Germinal center (tissue), 1 donor: ENCODE data around the gene MN1.
"Not testable (repeated sequence)": the region's sequence is repeated elsewhere in the genome, so short reads cannot be mapped to it uniquely, and the experiment has no call there.

Experiments used
- DNase-seq: peaks from one replicate; pipeline ENCODE4 v3.0.0; 2012; ENCODE audit warnings: mixed read lengths, low spot score

The MN1 gene

DNA sequence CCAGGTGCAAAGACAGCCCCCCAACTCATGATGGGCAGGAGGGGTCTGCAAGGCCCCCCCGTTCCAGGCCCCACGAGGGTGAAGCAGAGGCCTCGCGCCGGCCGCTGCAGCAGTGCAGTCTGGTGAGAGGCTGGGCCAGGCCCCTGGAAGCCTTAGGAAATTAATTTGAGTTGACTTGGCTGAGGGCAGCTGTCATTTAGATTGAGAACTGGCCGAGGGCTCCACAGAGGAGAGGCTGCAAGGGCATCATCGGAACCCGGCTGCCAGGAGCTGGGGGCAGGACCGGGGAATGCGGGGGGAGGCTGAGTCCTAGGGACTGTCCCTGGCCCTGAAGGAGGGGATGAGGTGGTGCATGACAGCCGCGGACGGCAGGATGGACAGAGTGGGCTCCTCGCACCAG lies 39.9 kb downstream of the MN1 start:
- no peak for DNase-seq

DNA sequence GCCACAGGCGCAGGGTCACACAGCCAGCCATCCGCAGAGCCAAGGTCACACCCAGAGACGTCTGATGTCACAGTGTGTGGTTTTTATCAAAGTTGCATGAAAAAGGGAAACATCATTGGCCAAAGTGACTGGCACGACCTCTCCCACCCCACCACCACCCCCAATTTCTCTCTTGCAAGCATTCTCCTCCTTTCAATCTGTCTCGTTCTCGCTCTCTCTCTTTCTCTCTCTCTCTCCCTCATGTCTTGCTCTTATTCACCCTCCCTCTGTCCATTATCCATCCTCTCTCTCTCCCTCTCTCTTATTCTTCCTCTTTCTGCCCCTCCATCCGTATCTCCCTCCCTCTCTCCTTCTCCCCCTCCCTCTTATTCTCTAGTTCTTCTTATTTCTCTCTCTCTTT lies 40.6 kb downstream of the MN1 start:
- no peak for DNase-seq

DNA sequence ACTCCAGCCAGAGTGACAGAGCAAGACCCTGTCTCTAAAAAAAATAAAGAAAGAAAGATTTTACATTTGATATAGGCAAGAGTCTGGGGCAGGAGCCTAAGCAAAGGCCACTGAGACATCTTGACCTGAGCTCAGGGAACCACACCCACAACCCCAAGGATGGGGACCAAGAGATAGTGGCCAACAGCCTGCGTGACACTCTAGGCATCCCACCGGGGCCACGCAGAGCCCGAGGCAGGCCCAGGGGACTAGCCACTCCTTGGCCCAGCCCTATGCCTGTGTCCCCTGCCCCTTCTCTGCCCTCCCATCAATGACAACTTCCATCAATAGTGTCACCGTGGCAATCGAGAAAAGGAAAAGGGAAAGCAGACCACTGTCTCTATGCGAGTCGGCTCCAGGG lies 41.1 kb downstream of the MN1 start:
- no peak for DNase-seq

DNA sequence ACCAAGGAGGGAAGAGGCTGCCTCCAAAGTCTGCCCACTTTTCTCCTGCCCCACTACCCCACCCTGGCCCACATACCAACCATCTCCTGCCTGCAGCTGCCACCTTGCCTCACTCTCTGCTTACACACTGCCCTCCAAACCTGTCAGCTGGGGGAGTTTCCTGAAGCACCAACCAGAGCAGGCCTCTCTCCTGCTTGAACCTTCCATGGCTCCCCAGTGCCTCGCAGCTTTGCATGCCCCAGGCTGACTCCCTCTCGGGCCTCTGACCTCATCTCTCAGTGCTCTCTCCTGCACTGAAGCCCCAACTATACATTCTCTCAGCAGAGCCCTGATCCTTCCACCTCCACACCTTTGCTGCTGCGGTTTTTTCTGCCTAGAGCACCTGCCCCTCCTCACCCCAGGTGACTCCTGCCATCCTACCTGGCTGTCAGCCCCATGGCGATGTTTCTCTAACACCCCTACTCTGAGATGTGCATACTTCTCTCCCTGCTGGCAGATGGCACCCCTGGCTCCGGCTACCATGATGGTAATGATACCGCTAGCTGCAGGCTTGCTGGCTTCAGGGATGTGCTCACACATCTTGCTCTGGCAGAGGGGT lies 43.5 kb downstream of the MN1 start:
- no peak for DNase-seq

DNA sequence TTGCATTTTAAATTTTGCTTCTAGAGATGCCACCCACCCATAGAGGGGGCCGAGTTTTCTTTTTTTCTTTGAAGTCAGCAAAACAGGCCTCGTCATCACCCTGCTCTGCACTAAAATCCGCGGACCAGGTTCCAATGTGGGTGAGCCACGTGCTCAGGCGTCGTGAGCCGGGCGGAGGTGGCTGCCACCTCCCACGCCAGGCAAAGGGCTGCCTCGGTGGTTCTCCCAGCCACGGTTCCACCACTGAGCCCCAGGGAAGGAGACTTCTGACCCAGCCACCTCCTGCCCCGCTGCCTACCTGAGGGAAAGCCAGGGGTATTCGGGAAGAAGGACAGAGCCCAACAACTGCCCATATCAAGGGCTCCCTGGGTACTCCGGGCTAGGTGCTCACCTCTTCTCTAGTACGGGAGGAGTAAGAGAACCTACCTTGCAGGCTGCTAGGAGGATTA lies 45.3 kb downstream of the MN1 start:
- DNase-seq, result no peak

DNA sequence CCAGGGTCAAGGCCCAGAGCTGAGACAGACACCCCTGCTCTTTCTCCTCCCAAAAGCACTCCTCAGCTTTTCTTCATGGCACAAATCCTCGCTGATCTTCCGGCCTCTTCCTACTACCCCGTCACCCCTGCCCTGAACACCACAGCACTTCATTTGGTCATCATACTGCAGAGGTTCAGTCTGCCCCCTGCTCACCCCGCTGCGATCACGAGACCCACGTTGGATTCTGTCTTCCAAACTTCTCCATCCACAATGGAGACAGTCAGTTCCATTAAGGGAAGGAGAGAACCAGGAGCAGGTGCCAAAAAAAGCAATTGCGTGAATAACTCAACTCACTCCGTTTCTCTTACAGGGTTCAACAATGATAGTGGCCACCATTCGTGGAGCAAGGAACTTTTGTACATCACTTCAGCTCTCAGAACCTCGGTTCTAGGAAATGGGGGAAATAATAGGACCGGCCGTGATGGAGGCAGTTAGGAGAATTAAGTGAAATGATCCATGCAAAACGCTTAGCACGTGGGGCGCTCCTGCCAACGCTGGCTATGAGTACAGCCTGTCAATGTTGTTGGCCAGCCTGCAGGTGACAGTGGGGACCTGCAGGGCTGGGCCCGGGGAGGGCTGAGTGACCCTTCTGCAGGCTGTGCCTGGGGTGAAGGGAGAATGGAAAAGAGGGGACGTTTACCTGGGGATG lies 45.9 kb downstream of the MN1 start:
- DNase-seq, result no peak

DNA sequence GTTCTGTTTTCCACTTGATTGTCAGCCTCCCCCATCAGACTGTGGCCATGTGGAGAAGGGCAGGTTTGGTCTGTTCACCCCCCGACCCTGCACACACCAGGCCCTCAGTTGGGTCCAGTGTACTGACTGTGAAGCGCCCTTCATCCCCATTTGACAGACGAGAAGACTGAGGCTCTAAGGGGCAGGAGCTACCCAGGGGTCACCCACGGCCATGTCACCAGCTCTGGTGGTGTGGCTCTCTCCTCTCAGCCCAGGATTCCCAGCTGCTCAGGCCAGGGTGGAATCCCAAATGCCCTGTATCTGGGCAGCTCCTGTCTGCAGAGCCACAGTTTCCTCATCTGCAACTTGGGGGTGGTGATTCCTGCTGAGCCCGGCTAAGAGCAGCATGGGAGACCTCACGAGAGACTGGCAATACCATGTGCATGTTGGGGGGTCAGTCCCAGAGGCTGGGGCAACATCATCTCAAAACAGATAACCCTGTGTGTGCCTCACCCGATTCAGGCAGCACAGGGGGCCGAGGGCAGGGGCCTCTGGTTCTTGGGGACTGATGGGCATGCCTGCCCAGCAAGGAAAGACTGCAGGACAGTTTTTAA lies 46.6 kb downstream of the MN1 start:
- DNase-seq, result no peak

DNA sequence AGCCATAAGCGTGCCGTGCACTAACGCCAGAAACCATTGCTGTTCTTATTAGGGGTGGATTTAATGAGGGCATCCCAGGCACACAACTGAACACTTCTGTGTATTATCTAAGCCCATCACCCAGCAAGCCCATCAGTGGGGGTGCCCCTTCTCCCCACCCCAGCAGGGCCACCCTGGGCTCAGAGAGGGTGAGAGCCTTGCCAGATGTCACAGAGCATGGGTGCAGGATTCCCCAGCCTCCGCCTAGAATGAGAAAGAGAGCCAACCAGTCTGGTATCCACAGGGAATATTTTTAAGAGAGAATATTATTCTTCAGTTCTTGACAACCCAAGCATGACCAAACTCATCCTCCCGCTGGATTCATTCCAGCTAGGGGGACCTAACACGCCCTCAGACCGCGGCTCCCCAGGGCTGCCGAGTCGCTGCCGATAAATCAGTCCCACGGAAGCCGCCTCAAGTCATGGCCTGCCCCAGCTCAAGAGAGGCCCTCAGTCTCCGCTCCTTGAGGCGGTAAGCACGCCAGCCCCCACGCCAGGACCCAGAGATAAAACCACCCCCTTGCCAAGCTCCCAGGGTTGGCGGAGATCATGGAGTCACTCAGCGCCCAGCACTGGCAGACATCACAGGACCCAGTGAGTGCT lies 47.2 kb downstream of the MN1 start:
- DNase-seq, result no peak

DNA sequence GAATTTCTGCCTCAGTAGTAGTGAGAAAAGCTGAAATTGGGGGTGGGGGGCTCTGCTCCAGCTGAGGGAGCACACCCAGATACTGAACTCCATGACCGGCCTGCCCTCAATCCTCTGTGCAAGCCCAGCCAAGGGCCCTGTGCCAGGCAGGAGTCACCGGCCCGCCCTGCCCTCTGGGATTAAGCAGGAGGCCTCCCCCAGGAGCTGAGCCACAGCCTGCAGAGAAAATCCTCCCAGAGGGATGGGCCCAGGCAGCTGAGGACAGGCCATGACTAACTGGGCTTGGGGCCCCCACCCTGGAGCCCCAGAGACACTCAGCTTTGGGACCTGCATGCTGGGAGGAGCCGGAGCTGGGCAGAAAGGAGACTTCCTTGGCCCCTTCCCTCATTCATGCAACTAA lies 48.8 kb downstream of the MN1 start:
- DNase-seq, result no peak

DNA sequence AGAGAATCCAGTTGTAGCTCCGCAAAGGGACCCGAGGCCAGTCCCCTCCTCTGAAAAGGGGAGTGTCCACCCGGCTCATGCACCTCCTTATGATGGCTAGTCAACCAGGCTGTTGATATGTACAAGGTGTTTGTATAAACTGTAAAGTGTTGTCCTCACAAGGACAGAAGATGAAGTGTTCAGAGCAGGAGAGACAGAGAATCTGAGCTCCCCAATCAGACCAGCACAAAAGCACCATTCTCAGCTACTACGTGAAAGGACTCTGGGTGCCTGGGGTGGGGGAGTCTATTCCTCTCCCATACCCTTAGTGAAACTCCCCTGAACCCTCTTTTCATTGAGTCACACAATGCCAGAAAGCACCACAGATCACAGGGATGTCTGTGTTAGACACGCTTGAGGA lies 49.4 kb downstream of the MN1 start:
- DNase-seq, result no peak

DNA sequence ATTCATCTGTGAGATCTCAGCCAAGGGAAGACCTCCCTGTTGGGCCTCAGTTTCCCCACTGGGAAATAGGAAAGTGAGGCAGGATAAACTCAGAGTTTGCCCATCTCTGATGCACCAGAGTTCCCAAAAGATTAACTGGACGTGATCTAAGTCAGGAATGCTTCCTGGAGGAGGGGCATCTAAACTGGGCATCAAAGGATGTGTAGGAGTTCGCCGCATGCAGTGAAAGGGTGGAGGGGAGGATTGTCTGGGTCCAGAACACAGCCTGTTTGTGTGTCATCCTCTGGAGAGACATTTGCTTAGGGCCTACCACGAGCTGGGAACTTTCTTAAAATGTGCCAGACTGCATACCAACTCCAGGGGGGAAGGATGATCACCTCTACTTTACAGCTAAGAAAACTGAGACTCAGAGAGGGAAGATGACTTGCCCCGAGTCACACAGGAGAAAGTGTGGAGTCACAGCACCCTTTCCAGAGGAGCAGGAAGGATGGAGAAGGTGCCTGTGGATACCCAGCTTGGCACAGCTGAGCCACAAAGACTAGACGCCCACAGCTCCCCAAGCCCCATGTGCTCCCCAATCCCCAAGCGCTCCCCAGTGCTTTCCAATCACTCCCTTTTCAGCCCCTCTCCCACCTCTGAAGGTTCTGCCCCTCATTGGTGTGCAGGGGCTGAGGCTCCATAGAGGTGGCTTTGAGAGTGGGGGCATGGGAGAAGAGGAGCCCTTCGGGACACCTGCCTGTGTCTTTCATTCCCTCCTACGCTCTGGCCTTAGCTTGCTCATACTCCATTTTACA lies 50.1 kb downstream of the MN1 start:
- DNase-seq, result no peak

DNA sequence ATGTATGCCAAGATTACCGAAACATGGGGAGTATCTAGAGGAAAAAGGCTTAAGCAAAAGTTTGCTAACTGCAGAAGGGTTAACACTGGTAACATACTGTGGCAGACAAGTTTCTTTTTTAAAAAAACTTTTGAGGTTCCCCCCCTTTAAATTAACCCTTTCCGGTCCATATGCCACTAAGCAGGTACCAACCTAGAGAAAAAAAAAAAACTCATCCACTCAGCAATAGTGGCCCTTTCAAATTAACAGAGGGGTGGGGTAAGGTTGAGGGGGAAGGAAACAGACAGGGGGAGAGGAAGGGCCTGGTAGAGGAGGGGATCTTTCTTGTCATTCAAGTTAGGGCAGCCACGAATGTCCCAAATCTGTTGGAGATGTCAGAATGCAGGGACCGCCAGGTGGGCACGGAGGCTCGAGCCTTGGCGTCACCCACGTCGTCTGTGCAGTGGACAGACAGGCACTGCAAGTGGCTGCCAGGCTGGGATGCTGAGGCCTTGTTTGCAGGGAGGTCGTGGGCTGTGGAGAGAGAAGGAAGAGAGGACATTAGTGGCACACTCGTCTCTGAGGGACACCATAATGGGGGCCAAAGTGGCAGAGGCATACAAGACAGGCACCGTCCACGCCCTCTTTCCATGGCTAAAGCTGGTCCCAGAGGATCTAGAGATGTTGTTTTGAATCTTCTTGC lies 50.8 kb downstream of the MN1 start:
- DNase-seq, result no peak

DNA sequence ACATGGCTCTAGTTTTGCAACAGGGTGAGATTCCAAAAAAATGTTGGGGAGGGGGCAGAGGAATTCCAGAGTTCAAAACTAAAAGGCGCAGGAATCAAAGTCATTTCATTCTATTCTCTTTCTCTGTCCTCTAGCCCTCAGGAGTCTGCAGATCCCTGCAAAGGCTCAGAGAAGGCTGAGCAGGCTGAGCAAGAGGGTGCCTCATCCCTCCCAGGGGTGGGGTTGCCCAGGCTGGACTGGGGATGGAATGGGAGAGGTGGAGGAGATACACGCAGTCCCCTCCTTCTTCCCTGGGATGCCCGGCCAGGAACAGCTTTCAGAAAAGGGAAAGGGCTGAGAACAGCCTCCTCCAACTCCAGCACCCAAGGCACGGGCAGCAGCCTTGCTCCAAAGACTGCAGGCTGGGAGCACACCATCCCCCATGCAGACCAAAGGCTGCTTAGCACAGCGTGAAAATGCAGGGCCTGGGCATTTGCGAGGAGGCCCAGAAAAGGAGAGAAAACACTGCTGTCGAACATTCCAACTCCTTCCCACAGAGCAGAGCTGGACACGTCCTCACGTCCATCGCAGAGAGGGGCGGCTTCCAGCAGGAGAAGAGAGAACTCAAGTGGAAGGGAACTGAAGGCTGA lies 51.8 kb downstream of the MN1 start:
- no peak for DNase-seq

DNA sequence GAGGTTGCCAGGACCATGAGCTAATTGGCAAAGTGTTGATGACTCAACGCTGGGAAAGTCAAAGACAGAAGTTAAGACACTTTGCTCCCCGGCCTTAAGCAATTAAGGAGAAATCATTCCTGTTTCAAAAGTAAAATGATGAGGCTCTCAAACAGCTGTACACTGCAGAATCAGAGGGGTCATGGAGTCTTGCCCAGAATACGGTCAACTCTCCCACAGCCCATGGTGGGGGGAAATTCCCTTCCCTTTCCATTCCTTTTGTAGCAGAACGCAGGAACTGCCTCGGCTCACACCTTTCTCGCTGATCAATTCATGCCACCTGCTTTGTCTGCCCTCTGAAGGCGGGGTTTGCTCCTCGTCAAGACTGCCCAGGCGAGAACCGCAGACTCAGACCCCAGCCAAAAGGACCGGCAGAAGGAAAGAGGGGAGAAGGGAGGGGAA lies 52.8 kb downstream of the MN1 start:
- DNase-seq, result no peak

DNA sequence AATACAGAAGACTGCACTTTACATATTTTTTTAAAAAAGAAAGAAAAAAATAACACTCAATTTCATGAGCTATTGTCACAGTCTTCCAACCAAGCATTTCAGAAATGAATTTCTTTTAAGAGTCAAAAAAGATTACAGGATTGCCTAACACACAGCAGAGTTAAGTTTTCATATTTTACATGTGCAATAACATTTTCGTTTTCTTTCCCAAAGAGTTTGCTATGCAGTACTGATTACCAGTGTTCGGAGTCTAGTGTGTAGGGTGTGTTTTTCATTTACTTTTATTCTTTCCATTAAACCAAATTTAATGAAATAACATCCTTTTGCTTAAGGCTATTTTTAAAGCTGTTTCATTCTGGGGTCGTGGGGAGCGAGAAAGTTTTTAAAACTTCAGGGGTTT lies 53.2 kb downstream of the MN1 start:
- no peak for DNase-seq

DNA sequence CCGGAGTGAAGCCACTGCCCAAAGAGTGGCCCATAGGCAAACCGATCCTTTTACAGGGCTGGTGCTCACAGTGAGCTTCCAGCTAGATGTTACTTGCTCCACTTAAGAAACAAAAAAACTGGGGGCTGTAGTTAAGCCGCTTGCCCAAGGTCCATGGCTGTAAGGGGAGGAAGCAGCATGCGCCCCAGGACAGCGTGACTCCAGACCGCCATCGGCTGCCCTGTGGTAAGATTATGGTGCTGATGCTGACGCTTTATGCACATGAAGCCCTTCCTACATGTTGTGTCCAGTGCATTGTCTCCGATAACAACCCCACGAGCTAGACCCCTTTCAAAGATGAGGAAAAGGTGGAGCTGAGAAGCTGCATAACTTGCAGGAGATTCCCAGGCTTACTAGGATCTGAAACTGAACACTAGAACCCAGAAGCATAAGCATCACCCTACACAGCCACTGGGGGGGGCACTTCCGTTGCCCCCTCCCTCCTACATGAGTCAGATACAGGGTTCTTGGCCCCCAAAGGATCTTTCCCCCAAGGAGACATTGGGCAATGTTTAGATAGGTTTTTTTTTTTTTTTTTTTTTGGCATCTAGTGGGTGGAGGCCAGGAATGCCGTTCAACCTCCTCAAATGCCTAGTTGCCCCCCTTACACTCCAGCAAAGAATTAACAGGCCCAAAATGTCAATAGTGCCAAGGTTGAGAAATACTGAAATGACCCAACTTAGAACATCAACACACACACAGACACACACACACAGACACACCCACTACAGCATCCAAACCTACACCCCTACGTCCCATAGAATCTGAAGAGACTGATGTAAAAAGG lies 53.9 kb downstream of the MN1 start:
- DNase-seq, result no peak

DNA sequence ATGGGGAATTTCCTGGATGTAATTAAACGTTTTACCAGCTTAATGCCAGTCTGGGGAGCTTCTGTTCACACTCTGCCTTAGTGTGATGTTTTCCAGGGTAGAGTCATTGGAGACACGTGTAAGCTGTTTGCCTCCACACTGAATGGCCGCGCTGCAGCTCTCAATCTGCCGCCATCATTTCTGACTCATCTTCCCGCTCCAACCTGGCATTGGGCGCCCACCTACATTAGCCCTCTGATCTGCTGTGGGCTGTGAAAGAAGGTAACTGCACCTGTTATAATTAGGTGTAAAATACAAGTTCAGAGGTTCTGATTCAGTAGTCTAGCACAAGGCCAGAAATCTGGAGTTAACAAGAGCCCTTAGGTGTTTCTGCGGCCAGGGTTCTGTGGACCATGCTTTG lies 54.6 kb downstream of the MN1 start:
- no peak for DNase-seq

DNA sequence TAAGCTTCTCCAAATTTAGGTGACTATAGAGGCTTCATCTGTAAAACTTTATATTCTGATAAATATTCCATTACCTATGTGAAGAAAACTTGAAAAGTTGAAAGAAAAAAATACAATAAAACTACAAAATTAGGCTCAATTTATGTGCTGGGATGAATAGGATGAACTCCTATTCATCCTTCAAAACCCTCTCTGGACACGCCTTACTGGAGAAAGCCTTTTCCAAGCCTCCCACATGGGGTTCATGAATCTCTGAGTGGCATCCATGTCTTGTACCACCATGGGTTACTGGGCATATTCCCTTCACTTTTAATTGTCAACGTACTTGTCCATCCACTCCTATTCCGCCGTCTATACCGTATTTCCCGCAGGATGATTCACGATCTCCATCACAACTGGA lies 55.7 kb downstream of the MN1 start:
- DNase-seq, result no peak

DNA sequence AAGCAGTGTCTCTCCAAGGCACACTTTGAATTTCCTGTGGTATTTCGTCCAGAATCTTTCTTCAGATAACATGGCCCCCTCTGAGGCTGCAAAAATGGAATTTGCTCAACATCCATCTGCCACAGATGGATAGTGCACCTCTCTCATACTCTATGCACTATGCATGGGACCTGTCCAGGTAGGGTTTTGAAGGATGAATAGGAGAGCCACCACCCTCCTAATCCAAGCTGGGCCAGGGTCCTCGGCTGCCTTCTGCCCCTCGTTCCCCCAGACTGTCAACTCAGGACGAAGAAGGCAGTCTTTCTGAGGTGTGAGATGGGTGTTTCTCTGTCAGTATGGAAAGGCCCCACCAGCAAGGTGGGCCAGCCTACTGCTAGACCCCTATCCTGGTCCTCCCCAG lies 56.4 kb downstream of the MN1 start:
- no peak for DNase-seq

DNA sequence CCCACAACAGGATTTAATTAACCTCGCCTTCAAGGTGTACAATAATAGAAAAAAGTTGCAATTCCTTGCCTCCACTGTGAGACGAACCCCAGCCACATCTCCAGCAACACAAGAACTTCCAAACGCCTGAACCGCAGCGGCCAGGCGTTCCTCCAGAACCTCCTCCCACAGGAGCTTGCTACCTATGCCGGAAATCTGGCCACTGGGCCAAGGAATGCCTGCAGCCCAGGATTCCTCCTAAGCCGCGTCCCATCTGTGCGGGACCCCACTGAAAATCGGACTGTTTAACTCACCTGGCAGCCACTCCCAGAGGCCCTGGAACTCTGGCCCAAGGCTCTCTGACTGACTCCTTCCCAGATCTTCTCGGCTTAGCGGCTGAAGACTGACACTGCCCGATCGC lies 57.5 kb downstream of the MN1 start:
- DNase-seq, result not testable (repeated sequence)
